Karpas-422 (cell line): ENCODE results near the gene CAMKMT. TPM values are rescaled to one million over a fixed set of nuclear protein-coding genes. Genes with fewer than 3 reads are reported as not detected.

ENCODE experiments used
- DNase-seq: peaks from one replicate; pipeline ENCODE4 v3.0.0-alpha.2; 2015
- H2AFZ ChIP-seq: fragments of 200-600 bp; sonication (generic); 2 replicates; pipeline ENCODE4 v1.6.1; 2014; ENCODE audit warnings: antibody characterized with exemption, low read length, mixed read lengths
- H3K27ac ChIP-seq: fragments of 200-600 bp; sonication (generic); 2 replicates; pipeline ENCODE4 v1.5.1; 2014; ENCODE audit warnings: mild to moderate bottlenecking, low read length, moderate library complexity
- H3K27me3 ChIP-seq: fragments of 200-600 bp; sonication (generic); 2 replicates; pipeline ENCODE4 v1.6.1; 2014; ENCODE audit warnings: low read length, mixed read lengths
- H3K36me3 ChIP-seq: fragments of 200-600 bp; sonication (generic); 2 replicates; pipeline ENCODE4 v1.6.1; 2014; ENCODE audit warnings: low read length, mixed read lengths; ENCODE audit not compliant: insufficient read depth
- H3K4me1 ChIP-seq: fragments of 200-600 bp; sonication (generic); 2 replicates; pipeline ENCODE4 v1.6.1; 2014; ENCODE audit warnings: mild to moderate bottlenecking, low read length, mixed read lengths
- H3K4me2 ChIP-seq: fragments of 200-600 bp; sonication (generic); 2 replicates; pipeline ENCODE4 v1.6.1; 2014; ENCODE audit warnings: low read length, low read depth, mild to moderate bottlenecking; ENCODE audit not compliant: poor library complexity, severe bottlenecking
- H3K4me3 ChIP-seq: fragments of 200-600 bp; sonication (generic); 2 replicates; pipeline ENCODE4 v1.5.1; 2014; ENCODE audit warnings: mild to moderate bottlenecking, antibody characterized with exemption, low read length, mixed read lengths
- H3K79me2 ChIP-seq: fragments of 200-600 bp; sonication (generic); 2 replicates; pipeline ENCODE4 v1.6.1; 2014; ENCODE audit warnings: mild to moderate bottlenecking, low read length, mixed read lengths
- H3K9ac ChIP-seq: fragments of 200-600 bp; sonication (generic); 2 replicates; pipeline ENCODE4 v1.6.0; 2014; ENCODE audit warnings: low read length
- H3K9me2 ChIP-seq: fragments of 200-600 bp; sonication (generic), shearing (Covaris generic); replicated peaks from 2 replicates; pipeline ENCODE4 v1.6.0; 2014; ENCODE audit warnings: mild to moderate bottlenecking, low read length, moderate library complexity; ENCODE audit not compliant: insufficient read depth
- H3K9me3 ChIP-seq: fragments of 300-700, 200-600 bp; sonication (generic); 2 replicates; pipeline ENCODE4 v1.6.1; 2014; ENCODE audit warnings: low read length, mixed read lengths
- H4K20me1 ChIP-seq: fragments of 200-600 bp; sonication (generic); 2 replicates; pipeline ENCODE4 v1.6.1; 2014; ENCODE audit warnings: mild to moderate bottlenecking, antibody characterized with exemption, low read length, low read depth; ENCODE audit not compliant: insufficient read depth
- total RNA-seq: library from RNA; depleted of rRNA; stranded (reverse); fragments of >200 nt; shearing (Covaris generic); gene quantifications from 2 replicates; pipeline ENCODE4 v1.2.3, GENCODE V29; 2014; ENCODE audit warnings: low replicate concordance

Gene CAMKMT
- total RNA-seq, 1 experiment from 2014 or later: 30.8 TPM

DNA sequence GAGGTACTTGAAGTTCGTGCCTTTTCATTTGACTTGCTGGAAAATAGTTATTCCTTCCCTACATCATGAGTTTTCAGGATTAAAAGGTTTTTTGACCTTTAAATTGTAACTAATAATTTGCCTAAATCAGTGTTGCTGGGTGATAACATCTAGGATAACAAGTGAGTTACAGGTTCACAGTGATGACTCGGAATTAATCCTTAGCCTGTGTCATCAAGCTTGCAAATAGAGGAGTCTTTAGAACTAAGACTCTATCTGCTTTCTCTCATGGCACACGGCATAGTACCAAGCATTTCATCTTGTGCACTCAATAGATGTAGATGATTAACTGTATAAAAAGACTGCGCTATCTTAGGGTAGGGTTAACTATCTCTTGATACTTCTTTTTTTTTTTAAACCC, 79.5 kb downstream of the CAMKMT start:
- DNase-seq: no peak
- H3K4me3 ChIP-seq: no peak overlapping the region
- no peak overlapping the region for H2AFZ ChIP-seq
- H3K9me3 ChIP-seq: no peaks in the 10 kb centered on the region
- H3K79me2 ChIP-seq: no peaks in the 10 kb centered on the region
- no peaks in the 10 kb centered on the region for H3K36me3 ChIP-seq
- H4K20me1 ChIP-seq: 0 out of 2 replicates have a peak, but pooled peaks cover 4% of the 10 kb centered on the region
- no peaks in the 10 kb centered on the region for H3K9me2 ChIP-seq
- H3K9ac ChIP-seq: no peak overlapping the region
- H3K27ac ChIP-seq: no peak overlapping the region
- no peaks in the 10 kb centered on the region for H3K27me3 ChIP-seq
- peaks cover 3% of the 10 kb centered on the region; the same call in 1 of the 2 replicates for H3K4me1 ChIP-seq
- H3K4me2 ChIP-seq: no peak overlapping the region

- Histone ChIP-seq H3K36me3 (no peaks in the 10 kb centered on the region), H3K79me2 (no peaks in the 10 kb centered on the region), H2AFZ (no peak overlapping the region), H3K9me2 (no peaks in the 10 kb centered on the region), H4K20me1 (0 out of 2 replicates have a peak, but pooled peaks cover 2% of the 10 kb centered on the region), H3K27ac (no peak overlapping the region), H3K27me3 (no peaks in the 10 kb centered on the region), H3K4me1 (peaks cover 3% of the 10 kb centered on the region; the same call in 1 of the 2 replicates), H3K4me3 (no peak overlapping the region), H3K4me2 (no peak overlapping the region), H3K9ac (no peak overlapping the region), H3K9me3 (no peaks in the 10 kb centered on the region)
- no peak for DNase-seq
Measured at GRCh38 chr2:44442019-44442418, 80.3 kb downstream of the CAMKMT start.

DNA sequence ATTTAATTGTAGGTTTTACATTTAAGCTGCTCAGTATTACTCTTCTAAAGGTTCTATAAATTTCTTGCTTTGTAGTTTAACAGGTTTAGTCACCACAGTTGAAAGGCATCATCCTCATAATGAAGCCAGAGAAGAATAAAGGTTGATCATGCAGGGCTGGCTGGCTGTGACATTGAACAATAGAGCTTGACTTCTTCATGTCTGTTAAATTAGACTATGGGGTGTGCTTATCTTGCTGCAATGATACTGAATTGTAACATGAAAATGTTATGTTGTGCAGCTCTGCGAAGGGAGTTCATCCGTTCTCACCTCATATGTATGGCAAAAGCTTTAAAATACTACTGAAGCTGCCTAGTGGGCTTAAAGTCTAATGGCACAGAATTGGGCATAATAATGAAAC, 81.8 kb downstream of the CAMKMT start:
- no peak overlapping the region for H3K27ac ChIP-seq
- H3K9me2 ChIP-seq: no peaks in the 10 kb centered on the region
- no peaks in the 10 kb centered on the region for H3K79me2 ChIP-seq
- H4K20me1 ChIP-seq: no peaks in the 10 kb centered on the region
- no peak overlapping the region for H3K4me3 ChIP-seq
- H3K4me2 ChIP-seq: no peak overlapping the region
- no peaks in the 10 kb centered on the region for H3K36me3 ChIP-seq
- H2AFZ ChIP-seq: no peak overlapping the region
- peaks cover 3% of the 10 kb centered on the region; the same call in 1 of the 2 replicates for H3K4me1 ChIP-seq
- DNase-seq: no peak
- H3K9me3 ChIP-seq: no peaks in the 10 kb centered on the region
- no peaks in the 10 kb centered on the region for H3K27me3 ChIP-seq
- no peak overlapping the region for H3K9ac ChIP-seq

DNA sequence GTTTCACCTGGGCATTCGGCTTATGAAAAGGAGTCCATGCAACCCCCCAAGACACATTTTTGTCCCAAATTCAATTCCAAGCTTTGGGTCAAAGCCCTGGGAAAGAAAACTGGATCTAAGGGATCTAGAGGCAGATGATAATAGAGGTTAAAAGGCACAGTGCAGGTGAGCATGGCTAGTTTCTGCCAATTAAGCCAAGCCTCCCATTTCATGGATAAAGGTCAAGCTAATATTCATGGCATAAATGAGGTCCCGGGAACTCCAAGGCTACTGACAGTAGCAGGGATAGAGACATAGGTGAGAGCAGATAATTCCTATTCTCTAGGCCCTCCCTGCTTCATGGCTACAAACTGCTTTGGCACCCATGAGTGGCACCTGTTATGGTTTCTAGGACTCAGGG, 83.1 kb downstream of the CAMKMT start:
- Histone ChIP-seq H3K4me3 (no peak overlapping the region), H4K20me1 (peaks cover 6% of the 10 kb centered on the region; the same call in 1 of the 2 replicates), H3K4me1 (peaks cover 3% of the 10 kb centered on the region; the same call in 1 of the 2 replicates), H3K9ac (no peak overlapping the region), H3K9me3 (no peaks in the 10 kb centered on the region), H3K9me2 (no peaks in the 10 kb centered on the region), H3K27ac (no peak overlapping the region), H3K27me3 (no peaks in the 10 kb centered on the region), H2AFZ (no peak overlapping the region), H3K36me3 (no peaks in the 10 kb centered on the region), H3K79me2 (no peaks in the 10 kb centered on the region), H3K4me2 (no peak overlapping the region)
- DNase-seq: no peak

- H3K27ac ChIP-seq: no peak overlapping the region
- H3K27me3 ChIP-seq: no peaks in the 10 kb centered on the region
Measured at GRCh38 chr2:44448860-44449527, 87.2 kb downstream of the CAMKMT start.

GRCh38 chr2:44450082-44450481, 88.3 kb downstream of the CAMKMT start:
- H3K4me1 ChIP-seq: no peaks in the 10 kb centered on the region
- H2AFZ ChIP-seq: no peak overlapping the region
- DNase-seq: no peak

More at GRCh38 chr2:44448860-44449527, 87.2 kb downstream of the CAMKMT start:
- no peak overlapping the region for H3K4me2 ChIP-seq
- H4K20me1 ChIP-seq: peaks cover 15% of the 10 kb centered on the region; the same call in 1 of the 2 replicates
- no peaks in the 10 kb centered on the region for H3K9me2 ChIP-seq
- H3K9me3 ChIP-seq: no peaks in the 10 kb centered on the region
- no peaks in the 10 kb centered on the region for H3K36me3 ChIP-seq
- H3K9ac ChIP-seq: no peak overlapping the region
- DNase-seq: no peak
- no peak overlapping the region for H2AFZ ChIP-seq
- H3K4me1 ChIP-seq: no peaks in the 10 kb centered on the region
- H3K4me3 ChIP-seq: no peak overlapping the region
- H3K79me2 ChIP-seq: no peaks in the 10 kb centered on the region

GRCh38 chr2:44450806-44451205, 89.1 kb downstream of the CAMKMT start:
- Histone ChIP-seq H3K9me3 (no peaks in the 10 kb centered on the region), H3K27me3 (no peaks in the 10 kb centered on the region), H3K4me3 (no peak overlapping the region), H3K9ac (no peak overlapping the region), H3K4me2 (no peak overlapping the region), H3K36me3 (no peaks in the 10 kb centered on the region), H3K27ac (no peak overlapping the region), H3K79me2 (no peaks in the 10 kb centered on the region), H3K4me1 (no peaks in the 10 kb centered on the region), H2AFZ (no peak overlapping the region), H3K9me2 (no peaks in the 10 kb centered on the region), H4K20me1 (peaks cover 15% of the 10 kb centered on the region; the same call in 1 of the 2 replicates)
- DNase-seq: no peak

More at GRCh38 chr2:44450082-44450481, 88.3 kb downstream of the CAMKMT start:
- H3K79me2 ChIP-seq: no peaks in the 10 kb centered on the region
- H3K27me3 ChIP-seq: no peaks in the 10 kb centered on the region
- no peak overlapping the region for H3K9ac ChIP-seq
- no peaks in the 10 kb centered on the region for H3K9me2 ChIP-seq
- H3K36me3 ChIP-seq: no peaks in the 10 kb centered on the region
- H3K4me3 ChIP-seq: no peak overlapping the region
- peaks cover 15% of the 10 kb centered on the region; the same call in 1 of the 2 replicates for H4K20me1 ChIP-seq
- H3K4me2 ChIP-seq: no peak overlapping the region
- H3K9me3 ChIP-seq: no peaks in the 10 kb centered on the region
- no peak overlapping the region for H3K27ac ChIP-seq

DNA sequence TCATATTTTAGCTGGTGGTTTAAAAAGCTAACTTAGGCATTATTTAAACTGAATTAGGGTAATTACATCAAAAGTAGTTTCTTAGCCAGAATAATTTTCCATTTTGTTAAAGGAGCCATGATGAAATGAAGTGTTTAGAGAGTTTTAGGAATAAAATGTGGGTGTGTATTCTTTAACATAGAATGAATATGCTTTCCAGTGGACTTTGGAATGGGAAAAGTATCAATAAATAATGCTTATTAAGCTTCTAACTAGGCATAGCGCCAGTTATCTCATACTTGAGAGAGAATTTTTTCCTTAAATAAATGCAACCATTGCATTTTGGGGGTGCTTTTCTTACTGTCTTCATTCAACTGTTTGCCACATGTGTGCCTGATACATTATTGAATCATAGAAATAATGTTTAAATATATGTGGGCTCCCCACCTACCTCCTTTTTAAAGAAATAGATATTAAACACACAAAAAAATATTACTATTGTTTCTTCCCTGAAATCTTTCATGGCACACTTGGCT, 90.4 kb downstream of the CAMKMT start:
- Histone ChIP-seq H3K9me2 (no peaks in the 10 kb centered on the region), H3K79me2 (no peaks in the 10 kb centered on the region), H3K27me3 (no peaks in the 10 kb centered on the region), H3K36me3 (no peaks in the 10 kb centered on the region), H3K4me3 (no peak overlapping the region), H4K20me1 (peaks cover 15% of the 10 kb centered on the region; the same call in 1 of the 2 replicates), H3K9ac (no peak overlapping the region), H3K4me1 (no peaks in the 10 kb centered on the region), H3K9me3 (no peaks in the 10 kb centered on the region), H2AFZ (no peak overlapping the region), H3K4me2 (no peak overlapping the region), H3K27ac (no peak overlapping the region)
- DNase-seq: no peak
